ENCODE data around the gene SLC7A6.

DNA sequence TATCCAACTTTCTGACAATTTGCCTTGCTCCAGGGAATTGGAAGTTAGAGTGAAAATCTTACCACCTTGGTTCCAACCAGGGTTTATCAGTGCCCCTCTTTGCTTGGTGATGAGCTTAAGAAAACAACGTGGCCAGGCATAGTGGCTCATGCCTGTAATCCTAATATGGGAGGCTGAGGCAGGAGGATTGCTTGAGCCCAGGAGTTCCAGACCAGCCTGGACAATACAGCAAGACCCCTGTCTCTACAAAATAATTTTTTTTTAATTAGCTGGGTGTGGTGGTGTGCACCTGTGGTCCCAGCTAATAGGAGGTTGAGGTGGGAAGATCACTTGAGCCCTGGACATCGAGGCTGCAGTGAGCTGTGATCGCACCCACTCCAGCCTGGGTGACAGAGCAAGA lies 21.4 kb downstream of the SLC7A6 start:
- TF ChIP-seq, protein P1, sequence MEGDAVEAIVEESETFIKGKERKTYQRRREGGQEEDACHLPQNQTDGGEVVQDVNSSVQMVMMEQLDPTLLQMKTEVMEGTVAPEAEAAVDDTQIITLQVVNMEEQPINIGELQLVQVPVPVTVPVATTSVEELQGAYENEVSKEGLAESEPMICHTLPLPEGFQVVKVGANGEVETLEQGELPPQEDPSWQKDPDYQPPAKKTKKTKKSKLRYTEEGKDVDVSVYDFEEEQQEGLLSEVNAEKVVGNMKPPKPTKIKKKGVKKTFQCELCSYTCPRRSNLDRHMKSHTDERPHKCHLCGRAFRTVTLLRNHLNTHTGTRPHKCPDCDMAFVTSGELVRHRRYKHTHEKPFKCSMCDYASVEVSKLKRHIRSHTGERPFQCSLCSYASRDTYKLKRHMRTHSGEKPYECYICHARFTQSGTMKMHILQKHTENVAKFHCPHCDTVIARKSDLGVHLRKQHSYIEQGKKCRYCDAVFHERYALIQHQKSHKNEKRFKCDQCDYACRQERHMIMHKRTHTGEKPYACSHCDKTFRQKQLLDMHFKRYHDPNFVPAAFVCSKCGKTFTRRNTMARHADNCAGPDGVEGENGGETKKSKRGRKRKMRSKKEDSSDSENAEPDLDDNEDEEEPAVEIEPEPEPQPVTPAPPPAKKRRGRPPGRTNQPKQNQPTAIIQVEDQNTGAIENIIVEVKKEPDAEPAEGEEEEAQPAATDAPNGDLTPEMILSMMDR (conservative IDR thresholded peaks at IDR 0.05; ENCODE audit: low read length), result no peak
- TF ChIP-seq EZH2phosphoT487 (IDR thresholded peaks at IDR 0.05; ENCODE audit: borderline replicate concordance), result no peak
